ENCODE measurements around the gene MAP3K3. TPM values are rescaled to one million over a fixed set of nuclear protein-coding genes. Genes with fewer than 3 reads are reported as not detected.

Gene MAP3K3
- total and polyA plus RNA-seq, 9 of the 15 experiments (the other 6 are each of a cell fraction or from before 2014, with no cell fraction given), result 0.69 to 16.5 (median 12.1) TPM

GRCh38 chr17:63621684-63622573 lies at the start of gene MAP3K3 (continued):
- no peak for TF ChIP-seq RBM22 (IDR thresholded peaks at IDR 0.05; ENCODE audit: low read depth, low read length, poor library complexity, severe bottlenecking)
- TF ChIP-seq ZNF3 (CRISPR knock-in tag; IDR thresholded peaks at IDR 0.05), result no peak
- TF ChIP-seq LCOR (CRISPR knock-in tag; IDR thresholded peaks at IDR 0.05), result peak; percentile 89; the same call in 1 of the 2 replicates
- no peak for TF ChIP-seq ZNF778 (CRISPR knock-in tag; IDR thresholded peaks at IDR 0.05)
- TF ChIP-seq THRB (CRISPR knock-in tag; conservative IDR thresholded peaks at IDR 0.05), result no peak
- TF ChIP-seq POLR2H (tag; IDR thresholded peaks at IDR 0.05; ENCODE audit: low read depth), result peak; percentile 87
- TF ChIP-seq FOS (IDR thresholded peaks at IDR 0.05; ENCODE audit: extremely low read depth, insufficient read length), result peak; percentile 76
- no peak for TF ChIP-seq NBN (IDR thresholded peaks at IDR 0.05; ENCODE audit: low read depth)
- no peak for TF ChIP-seq CBFB (CRISPR knock-in tag; IDR thresholded peaks at IDR 0.05)
- TF ChIP-seq POLR3A (IDR thresholded peaks at IDR 0.05; ENCODE audit: borderline replicate concordance, extremely low read depth, insufficient read depth, insufficient read length), result no peak
- TF ChIP-seq PPARD (CRISPR knock-in tag; IDR thresholded peaks at IDR 0.05), result no peak
- TF ChIP-seq HSF4 (CRISPR knock-in tag; IDR thresholded peaks at IDR 0.05; ENCODE audit: borderline replicate concordance), result no peak
- no peak; the same call in 1 of the 2 replicates for TF ChIP-seq TOE1 (IDR thresholded peaks at IDR 0.05; ENCODE audit: borderline replicate concordance)
- no peak for TF ChIP-seq TOE1 (CRISPR knock-in tag; IDR thresholded peaks at IDR 0.05; ENCODE audit: borderline replicate concordance, low read depth)
- no peak for TF ChIP-seq ZNF609 (CRISPR knock-in tag; IDR thresholded peaks at IDR 0.05; ENCODE audit: borderline replicate concordance)
- no peak for TF ChIP-seq RFX7 (CRISPR knock-in tag; IDR thresholded peaks at IDR 0.05)
- no peak for TF ChIP-seq CBX3 (IDR thresholded peaks at IDR 0.05; ENCODE audit: borderline replicate concordance in 1 of 2, low read length in 2 of 2)
- peak; percentile 97 for TF ChIP-seq POLR2G (IDR thresholded peaks at IDR 0.05; ENCODE audit: low read depth, low read length)
- TF ChIP-seq CBX8 (IDR thresholded peaks at IDR 0.05; ENCODE audit: borderline replicate concordance, extremely low read depth, low read depth, low read length, poor library complexity, severe bottlenecking), result no peak
- TF ChIP-seq ZNF507 (tag; conservative IDR thresholded peaks at IDR 0.05), result no peak
